ENCODE results near the gene NOS2.

- TF ChIP-seq CTCF (IDR thresholded peaks at IDR 0.05; ENCODE audit: poor library complexity, severe bottlenecking) (no peak), TAF1 (IDR thresholded peaks at IDR 0.05; ENCODE audit: low read depth) (no peak), EP300 (conservative IDR thresholded peaks at IDR 0.05; ENCODE audit: poor library complexity, severe bottlenecking) (no peak), EZH2 (IDR thresholded peaks at IDR 0.05; ENCODE audit: borderline replicate concordance, insufficient read depth, low read length, poor library complexity, severe bottlenecking) (no peak), REST (IDR thresholded peaks at IDR 0.05; ENCODE audit: borderline replicate concordance) (no peak), MXI1 (conservative IDR thresholded peaks at IDR 0.05; ENCODE audit: poor library complexity, severe bottlenecking) (no peak), POLR2AphosphoS5 (IDR thresholded peaks at IDR 0.05) (no peak), SMC3 (conservative IDR thresholded peaks at IDR 0.05; ENCODE audit: poor library complexity) (no peak), RAD21 (conservative IDR thresholded peaks at IDR 0.05) (no peak)
These were observed 44.4 kb downstream of the NOS2 start for GRCh38 chr17:27755706-27756466.

Data from neural cell (in vitro differentiated cells).